ENCODE data around the gene CDC27. TPM values are rescaled to one million over a fixed set of nuclear protein-coding genes. Genes with fewer than 3 reads are reported as not detected.

The CDC27 gene
- total RNA-seq, 1 donor from 2014 or later, result 137 TPM

DNA sequence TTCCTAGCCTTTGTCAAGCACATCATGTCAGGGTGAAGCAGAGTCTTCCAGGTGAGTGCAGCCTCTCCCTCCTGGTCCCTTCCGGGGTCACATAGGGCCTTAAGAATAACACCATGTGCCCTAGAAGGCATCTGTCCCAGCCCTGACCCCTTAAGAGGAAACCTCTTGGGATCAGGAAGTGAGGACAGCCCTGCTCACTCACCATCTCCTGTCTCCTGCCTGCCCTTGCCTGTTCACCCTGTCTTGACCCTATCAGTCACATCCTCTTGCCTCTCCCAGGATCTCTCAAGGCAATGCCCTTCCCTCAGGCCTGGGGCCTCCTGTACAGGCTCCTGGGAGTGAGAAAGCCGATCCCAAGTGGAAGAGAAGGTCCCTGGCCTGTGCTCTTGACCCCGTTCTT is 33.9 kb upstream of the CDC27 start:
- Mint-ChIP-seq H3K9me3 (ENCODE audit: unreplicated experiment) (peaks cover 20% of the 10 kb centered on the region), H3K36me3 (ENCODE audit: low read depth, unreplicated experiment) (peaks cover 18% of the 10 kb centered on the region), H3K4me3 (ENCODE audit: unreplicated experiment) (no peak overlapping the region), H3K4me1 (ENCODE audit: low read depth, unreplicated experiment) (peaks cover 28% of the 10 kb centered on the region), H3K27me3 (ENCODE audit: low read depth, unreplicated experiment) (peaks cover 19% of the 10 kb centered on the region), H3K27ac (ENCODE audit: unreplicated experiment) (no peak overlapping the region)
- Histone ChIP-seq H3K27me3 (ENCODE audit: insufficient read depth, low read length) (no peaks in the 10 kb centered on the region), H2AFZ (ENCODE audit: low read depth, low read length) (no peak overlapping the region), H4K20me1 (ENCODE audit: insufficient read depth, low read length) (no peaks in the 10 kb centered on the region), H3K9me3 (ENCODE audit: insufficient read depth, low read depth, low read length) (no peaks in the 10 kb centered on the region), H3K4me3 (ENCODE audit: insufficient read depth, low read depth, low read length) (no peak overlapping the region), H3K79me2 (ENCODE audit: insufficient read depth, low read length) (no peaks in the 10 kb centered on the region), H3K9ac (ENCODE audit: low read length) (no peak overlapping the region), H3K36me3 (ENCODE audit: insufficient read depth, low read length) (no peaks in the 10 kb centered on the region), H3K4me2 (ENCODE audit: low read length) (no peak overlapping the region), H3K4me1 (ENCODE audit: insufficient read depth, low read length) (peaks cover 24% of the 10 kb centered on the region), H3K27ac (ENCODE audit: low read depth, low read length) (no peak overlapping the region)
- no peak for TF ChIP-seq EZH2 (IDR thresholded peaks at IDR 0.05; ENCODE audit: insufficient read depth, low read length)
- TF ChIP-seq, protein P1, sequence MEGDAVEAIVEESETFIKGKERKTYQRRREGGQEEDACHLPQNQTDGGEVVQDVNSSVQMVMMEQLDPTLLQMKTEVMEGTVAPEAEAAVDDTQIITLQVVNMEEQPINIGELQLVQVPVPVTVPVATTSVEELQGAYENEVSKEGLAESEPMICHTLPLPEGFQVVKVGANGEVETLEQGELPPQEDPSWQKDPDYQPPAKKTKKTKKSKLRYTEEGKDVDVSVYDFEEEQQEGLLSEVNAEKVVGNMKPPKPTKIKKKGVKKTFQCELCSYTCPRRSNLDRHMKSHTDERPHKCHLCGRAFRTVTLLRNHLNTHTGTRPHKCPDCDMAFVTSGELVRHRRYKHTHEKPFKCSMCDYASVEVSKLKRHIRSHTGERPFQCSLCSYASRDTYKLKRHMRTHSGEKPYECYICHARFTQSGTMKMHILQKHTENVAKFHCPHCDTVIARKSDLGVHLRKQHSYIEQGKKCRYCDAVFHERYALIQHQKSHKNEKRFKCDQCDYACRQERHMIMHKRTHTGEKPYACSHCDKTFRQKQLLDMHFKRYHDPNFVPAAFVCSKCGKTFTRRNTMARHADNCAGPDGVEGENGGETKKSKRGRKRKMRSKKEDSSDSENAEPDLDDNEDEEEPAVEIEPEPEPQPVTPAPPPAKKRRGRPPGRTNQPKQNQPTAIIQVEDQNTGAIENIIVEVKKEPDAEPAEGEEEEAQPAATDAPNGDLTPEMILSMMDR (IDR thresholded peaks at IDR 0.05; ENCODE audit: insufficient read depth, low read depth, low read length), result no peak
- DNase-seq (ENCODE audit: low read depth), result no peak
- no peak for FAIRE-seq

DNA sequence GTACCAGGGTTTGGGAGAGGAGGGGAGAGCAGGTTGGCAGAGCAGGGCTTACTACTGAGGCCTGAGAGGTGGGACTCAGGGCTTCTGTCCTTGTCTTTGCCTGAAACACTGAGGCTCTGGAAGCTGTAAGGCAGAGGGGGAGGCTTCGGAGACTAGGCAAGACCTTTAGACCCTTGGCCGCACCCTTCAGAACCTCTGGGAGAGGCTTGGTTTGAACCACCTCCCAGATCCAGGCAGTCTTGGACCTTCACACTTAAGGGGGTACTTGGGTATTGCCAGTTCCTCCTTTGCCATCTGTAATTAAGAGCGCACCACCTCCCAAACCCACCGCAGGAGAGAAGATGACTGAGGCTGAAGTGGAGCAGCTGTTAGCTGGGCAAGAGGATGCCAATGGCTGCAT is 33.0 kb upstream of the CDC27 start:
- Mint-ChIP-seq H3K4me1 (ENCODE audit: low read depth, unreplicated experiment) (peaks cover 28% of the 10 kb centered on the region), H3K9me3 (ENCODE audit: unreplicated experiment) (peaks cover 18% of the 10 kb centered on the region), H3K36me3 (ENCODE audit: low read depth, unreplicated experiment) (peaks cover 18% of the 10 kb centered on the region), H3K27ac (ENCODE audit: unreplicated experiment) (no peak overlapping the region), H3K4me3 (ENCODE audit: unreplicated experiment) (no peak overlapping the region), H3K27me3 (ENCODE audit: low read depth, unreplicated experiment) (peaks cover 19% of the 10 kb centered on the region)
- Histone ChIP-seq H3K79me2 (ENCODE audit: insufficient read depth, low read length) (no peaks in the 10 kb centered on the region), H3K4me1 (ENCODE audit: insufficient read depth, low read length) (peaks cover 24% of the 10 kb centered on the region), H3K4me2 (ENCODE audit: low read length) (no peak overlapping the region), H3K36me3 (ENCODE audit: insufficient read depth, low read length) (no peaks in the 10 kb centered on the region), H4K20me1 (ENCODE audit: insufficient read depth, low read length) (no peaks in the 10 kb centered on the region), H2AFZ (ENCODE audit: low read depth, low read length) (no peak overlapping the region), H3K9me3 (ENCODE audit: insufficient read depth, low read depth, low read length) (no peaks in the 10 kb centered on the region), H3K4me3 (ENCODE audit: insufficient read depth, low read depth, low read length) (no peak overlapping the region), H3K27ac (ENCODE audit: low read depth, low read length) (no peak overlapping the region), H3K27me3 (ENCODE audit: insufficient read depth, low read length) (no peaks in the 10 kb centered on the region), H3K9ac (ENCODE audit: low read length) (no peak overlapping the region)
- DNase-seq (ENCODE audit: low read depth) (no peak), FAIRE-seq (no peak)
- TF ChIP-seq EZH2 (IDR thresholded peaks at IDR 0.05; ENCODE audit: insufficient read depth, low read length), result no peak
- TF ChIP-seq, protein P1 (IDR thresholded peaks at IDR 0.05; ENCODE audit: insufficient read depth, low read depth, low read length), result no peak

DNA sequence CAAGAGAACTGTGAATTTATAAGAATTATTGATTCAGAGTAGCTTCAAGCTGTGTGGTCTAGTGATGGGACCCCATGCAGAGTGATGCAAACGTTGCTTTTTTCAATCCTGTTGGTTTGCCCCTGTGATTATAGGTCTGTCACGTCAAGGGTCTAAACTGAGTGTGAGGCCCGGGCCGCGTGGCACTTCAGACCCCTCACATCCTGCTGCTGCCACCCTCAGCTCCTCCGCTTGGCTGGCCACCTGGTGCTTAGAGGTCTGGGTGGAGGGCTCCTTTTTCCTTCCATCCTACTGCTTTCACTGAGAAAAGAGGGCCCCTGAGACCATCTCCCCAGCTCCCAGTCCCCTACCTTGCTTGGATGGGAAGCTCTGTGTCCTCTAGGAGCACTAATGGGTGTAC is 32.1 kb upstream of the CDC27 start:
- no peaks in the 10 kb centered on the region for H3K36me3 ChIP-seq (ENCODE audit: insufficient read depth, low read length)
- peaks cover 19% of the 10 kb centered on the region for H3K27me3 Mint-ChIP-seq (ENCODE audit: low read depth, unreplicated experiment)
- H3K27ac Mint-ChIP-seq (ENCODE audit: unreplicated experiment), result no peak overlapping the region
- H3K27ac ChIP-seq (ENCODE audit: low read depth, low read length), result no peak overlapping the region
- H3K27me3 ChIP-seq (ENCODE audit: insufficient read depth, low read length), result no peaks in the 10 kb centered on the region
- H3K36me3 Mint-ChIP-seq (ENCODE audit: low read depth, unreplicated experiment), result peaks cover 18% of the 10 kb centered on the region
- H3K9me3 ChIP-seq (ENCODE audit: insufficient read depth, low read depth, low read length), result no peaks in the 10 kb centered on the region
- H3K4me3 Mint-ChIP-seq (ENCODE audit: unreplicated experiment), result no peak overlapping the region
- no peak for FAIRE-seq
- H4K20me1 ChIP-seq (ENCODE audit: insufficient read depth, low read length), result no peaks in the 10 kb centered on the region
- H3K9ac ChIP-seq (ENCODE audit: low read length), result no peak overlapping the region
- peaks cover 18% of the 10 kb centered on the region for H3K9me3 Mint-ChIP-seq (ENCODE audit: unreplicated experiment)
- no peak for TF ChIP-seq EZH2 (IDR thresholded peaks at IDR 0.05; ENCODE audit: insufficient read depth, low read length)
- TF ChIP-seq, protein P1 (IDR thresholded peaks at IDR 0.05; ENCODE audit: insufficient read depth, low read depth, low read length), result no peak
- H3K4me2 ChIP-seq (ENCODE audit: low read length), result no peak overlapping the region
- no peak overlapping the region for H3K4me3 ChIP-seq (ENCODE audit: insufficient read depth, low read depth, low read length)
- DNase-seq (ENCODE audit: low read depth), result no peak
- H3K4me1 Mint-ChIP-seq (ENCODE audit: low read depth, unreplicated experiment), result peaks cover 27% of the 10 kb centered on the region
- no peak overlapping the region for H2AFZ ChIP-seq (ENCODE audit: low read depth, low read length)
- H3K79me2 ChIP-seq (ENCODE audit: insufficient read depth, low read length), result no peaks in the 10 kb centered on the region
- H3K4me1 ChIP-seq (ENCODE audit: insufficient read depth, low read length), result peaks cover 22% of the 10 kb centered on the region
